ENCODE data around the gene REXO4. TPM values are rescaled to one million over a fixed set of nuclear protein-coding genes. Genes with fewer than 3 reads are reported as not detected.

REXO4 gene
- total and polyA plus RNA-seq, 2 of the 13 experiments (the other 11 are each of a cell fraction or from before 2014, with no cell fraction given), result 18.5 to 30.4 TPM

DNA sequence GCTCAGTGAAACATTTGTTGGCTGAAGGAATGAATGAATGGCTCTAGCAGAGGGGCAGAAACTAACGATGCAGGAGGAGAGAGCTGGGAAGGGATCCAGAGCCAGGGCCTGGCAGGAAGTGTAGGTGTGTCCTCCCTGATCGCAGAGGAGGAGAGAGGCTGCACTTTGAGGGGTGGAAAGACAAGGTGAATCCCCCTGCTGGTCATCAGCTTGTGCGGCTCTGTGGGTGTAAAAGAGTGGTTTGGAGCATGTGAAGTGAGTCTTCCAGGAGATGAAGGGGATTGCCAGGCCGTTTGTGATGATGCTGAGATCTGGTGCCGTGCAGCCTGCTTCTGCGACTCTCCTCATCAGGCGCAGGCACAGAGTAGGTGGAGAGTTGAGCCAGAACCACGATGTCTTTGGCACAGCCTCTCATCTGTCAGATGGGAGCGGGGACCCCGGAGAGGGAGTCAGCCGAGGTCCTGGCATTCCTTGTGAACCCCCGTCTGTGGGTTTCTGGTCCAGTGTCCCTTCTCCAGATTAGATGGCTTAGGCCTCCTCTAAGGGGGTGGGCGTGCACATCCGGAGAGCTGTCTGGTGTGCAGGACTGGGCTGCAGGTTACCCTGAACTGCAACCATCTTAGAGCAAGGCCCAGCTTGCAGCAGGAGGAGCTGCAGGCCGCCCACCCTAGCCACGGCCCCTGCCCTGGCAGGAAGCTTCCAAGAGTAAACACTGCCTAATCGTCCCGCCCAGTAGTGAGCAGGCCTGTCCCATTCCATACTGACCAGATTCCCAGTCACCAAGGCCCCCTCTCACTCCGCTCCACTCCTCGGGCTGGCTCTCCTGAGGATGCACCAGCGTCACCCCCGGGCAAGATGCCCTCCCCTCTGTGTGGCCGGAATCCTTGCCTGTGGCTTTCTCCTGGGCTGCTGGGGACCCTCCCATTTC lies 4.1 kb upstream of the REXO4 start, which contains the start of gene ADAMTS13 (continued):
- TF ChIP-seq MED1 (CRISPR knock-in tag; IDR thresholded peaks at IDR 0.05) (peak; percentile 13; the same call in 1 of the 2 replicates), ZNF772 (CRISPR knock-in tag; IDR thresholded peaks at IDR 0.05) (0 out of 2 replicates have a peak, but pooled peaks have one; percentile 46), CREB3 (CRISPR knock-in tag; IDR thresholded peaks at IDR 0.05) (no peak), RELA (CRISPR knock-in tag; IDR thresholded peaks at IDR 0.05) (no peak), SATB2 (CRISPR knock-in tag; IDR thresholded peaks at IDR 0.05) (no peak), RERE (CRISPR knock-in tag; IDR thresholded peaks at IDR 0.05; ENCODE audit: low read depth) (no peak), NR2C2 (CRISPR knock-in tag; IDR thresholded peaks at IDR 0.05; ENCODE audit: borderline replicate concordance) (no peak), ZNF530 (CRISPR knock-in tag; IDR thresholded peaks at IDR 0.05; ENCODE audit: low read depth) (no peak), SIN3B (IDR thresholded peaks at IDR 0.05; ENCODE audit: low read length) (no peak), AGO1 (IDR thresholded peaks at IDR 0.05; ENCODE audit: low read depth, low read length, poor library complexity, severe bottlenecking) (no peak), RXRA (CRISPR knock-in tag; IDR thresholded peaks at IDR 0.05) (peak; percentile 37; the same call in 1 of the 2 replicates), ZBTB21 (CRISPR knock-in tag; IDR thresholded peaks at IDR 0.05) (no peak), KDM2A (CRISPR knock-in tag; IDR thresholded peaks at IDR 0.05; ENCODE audit: borderline replicate concordance, low read depth) (no peak)
- TF ChIP-seq, protein P1, sequence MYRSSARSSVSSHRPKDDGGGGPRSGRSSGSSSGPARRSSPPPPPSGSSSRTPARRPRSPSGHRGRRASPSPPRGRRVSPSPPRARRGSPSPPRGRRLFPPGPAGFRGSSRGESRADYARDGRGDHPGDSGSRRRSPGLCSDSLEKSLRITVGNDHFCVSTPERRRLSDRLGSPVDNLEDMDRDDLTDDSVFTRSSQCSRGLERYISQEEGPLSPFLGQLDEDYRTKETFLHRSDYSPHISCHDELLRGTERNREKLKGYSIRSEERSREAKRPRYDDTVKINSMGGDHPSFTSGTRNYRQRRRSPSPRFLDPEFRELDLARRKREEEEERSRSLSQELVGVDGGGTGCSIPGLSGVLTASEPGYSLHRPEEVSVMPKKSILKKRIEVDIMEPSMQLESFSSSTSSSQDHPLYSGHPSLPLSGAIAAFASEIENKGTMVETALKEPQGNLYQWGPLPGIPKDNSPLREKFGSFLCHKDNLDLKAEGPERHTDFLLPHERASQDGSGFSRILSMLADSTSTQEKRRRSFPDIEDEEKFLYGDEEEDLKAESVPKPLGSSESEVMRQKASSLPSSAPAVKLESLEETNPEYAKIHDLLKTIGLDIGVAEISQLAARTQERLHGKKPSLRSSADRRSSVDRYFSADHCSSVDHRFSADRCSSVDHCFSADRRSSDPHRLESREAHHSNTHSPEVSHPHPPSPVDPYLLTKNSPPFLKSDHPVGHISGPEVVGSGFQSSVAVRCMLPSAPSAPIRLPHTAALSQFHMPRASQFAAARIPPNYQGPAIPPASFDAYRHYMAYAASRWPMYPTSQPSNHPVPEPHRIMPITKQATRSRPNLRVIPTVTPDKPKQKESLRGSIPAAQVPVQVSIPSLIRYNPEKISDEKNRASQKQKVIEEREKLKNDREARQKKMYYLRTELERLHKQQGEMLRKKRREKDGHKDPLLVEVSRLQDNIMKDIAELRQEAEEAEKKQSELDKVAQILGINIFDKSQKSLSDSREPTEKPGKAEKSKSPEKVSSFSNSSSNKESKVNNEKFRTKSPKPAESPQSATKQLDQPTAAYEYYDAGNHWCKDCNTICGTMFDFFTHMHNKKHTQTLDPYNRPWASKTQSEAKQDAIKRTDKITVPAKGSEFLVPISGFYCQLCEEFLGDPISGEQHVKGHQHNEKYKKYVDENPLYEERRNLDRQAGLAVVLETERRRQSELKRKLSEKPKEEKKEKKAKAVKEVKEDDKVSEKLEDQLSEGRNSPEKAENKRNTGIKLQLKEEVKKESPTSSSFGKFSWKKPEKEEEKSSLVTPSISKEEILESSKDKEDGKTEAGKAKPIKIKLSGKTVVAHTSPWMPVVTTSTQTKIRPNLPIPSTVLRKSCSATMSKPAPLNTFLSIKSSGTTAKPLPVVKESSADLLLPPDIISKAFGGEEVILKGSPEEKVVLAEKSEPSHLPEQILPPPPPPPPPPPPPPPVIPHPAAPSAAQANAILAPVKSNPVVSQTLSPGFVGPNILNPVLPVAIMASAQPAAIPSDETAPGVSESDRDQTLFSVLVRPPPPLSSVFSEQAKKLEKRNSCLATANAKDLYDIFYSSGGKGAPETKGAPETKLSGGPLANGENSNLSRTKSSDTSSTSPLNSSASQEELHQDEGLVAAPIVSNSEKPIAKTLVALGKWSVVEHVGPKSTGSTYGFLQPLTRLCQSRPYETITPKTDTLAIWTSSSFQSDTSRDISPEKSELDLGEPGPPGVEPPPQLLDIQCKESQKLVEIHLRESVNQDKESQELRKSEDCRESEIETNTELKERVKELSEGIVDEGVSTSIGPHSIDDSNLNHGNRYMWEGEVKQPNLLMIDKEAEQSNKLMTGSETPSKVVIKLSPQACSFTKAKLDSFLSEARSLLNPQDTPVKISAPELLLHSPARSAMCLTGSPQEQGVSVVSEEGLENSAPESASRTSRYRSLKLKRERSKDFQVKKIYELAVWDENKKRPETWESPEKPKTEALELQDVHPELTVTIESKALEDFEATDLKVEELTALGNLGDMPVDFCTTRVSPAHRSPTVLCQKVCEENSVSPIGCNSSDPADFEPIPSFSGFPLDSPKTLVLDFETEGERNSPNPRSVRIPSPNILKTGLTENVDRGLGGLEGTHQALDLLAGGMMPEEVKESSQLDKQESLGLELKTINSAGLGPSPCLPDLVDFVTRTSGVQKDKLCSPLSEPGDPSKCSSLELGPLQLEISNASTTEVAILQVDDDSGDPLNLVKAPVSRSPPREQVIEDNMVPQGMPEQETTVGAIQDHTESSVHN (CRISPR knock-in tag; IDR thresholded peaks at IDR 0.05), result 0 out of 2 replicates have a peak, but pooled peaks have one; percentile 27
